Hepatocyte (in vitro differentiated cells): ENCODE data around the gene HOXA6. TPM values are rescaled to one million over a fixed set of nuclear protein-coding genes. Genes with fewer than 3 reads are reported as not detected.
A peak's percentile ranks its signal among the peaks of the same experiment; 100 is the strongest.

ENCODE experiments used
- DNase-seq: peaks from one replicate; pipeline ENCODE4 v3.0.0-alpha.2; 2016; ENCODE audit warnings: low spot score
- H2AFZ ChIP-seq: fragments of 200-600 bp; sonication (generic); 2 replicates; pipeline ENCODE4 v1.6.0; 2016; ENCODE audit warnings: antibody characterized with exemption, mild to moderate bottlenecking
- H3K27ac ChIP-seq: fragments of 200-600 bp; sonication (generic); 2 replicates; pipeline ENCODE4 v1.5.1; 2016; ENCODE audit warnings: mild to moderate bottlenecking
- H3K27me3 ChIP-seq: fragments of 200-600 bp; sonication (generic); 2 replicates; pipeline ENCODE4 v1.6.1; 2016
- H3K36me3 ChIP-seq: fragments of 200-600 bp; sonication (generic); replicated peaks from 2 replicates; pipeline ENCODE4 v1.5.1; 2016; ENCODE audit warnings: low read depth; ENCODE audit not compliant: insufficient read depth
- H3K4me1 ChIP-seq: fragments of 200-600 bp; sonication (generic); 2 replicates; pipeline ENCODE4 v1.5.1; 2016; ENCODE audit warnings: mild to moderate bottlenecking, moderate library complexity; ENCODE audit not compliant: insufficient read depth
- H3K4me2 ChIP-seq: fragments of 200-600 bp; sonication (generic); 2 replicates; pipeline ENCODE4 v1.6.0; 2016
- H3K4me3 ChIP-seq: fragments of 200-600 bp; sonication (generic); 2 replicates; pipeline ENCODE4 v1.5.1; 2016; ENCODE audit warnings: mild to moderate bottlenecking
- H3K79me2 ChIP-seq: fragments of 200-600 bp; sonication (generic); 2 replicates; pipeline ENCODE4 v1.6.0; 2017; ENCODE audit warnings: mild to moderate bottlenecking
- H3K9me2 ChIP-seq: fragments of 200-600 bp; sonication (generic); replicated peaks from 2 replicates; pipeline ENCODE4 v1.6.0; 2017; ENCODE audit warnings: mild to moderate bottlenecking; ENCODE audit not compliant: insufficient read depth
- H3K9me3 ChIP-seq: fragments of 200-600 bp; sonication (generic); 2 replicates; pipeline ENCODE4 v1.5.1; 2016; ENCODE audit warnings: low read depth, mild to moderate bottlenecking
- H4K20me1 ChIP-seq: fragments of 200-600 bp; sonication (generic); 2 replicates; pipeline ENCODE4 v1.6.0; 2016; ENCODE audit warnings: mild to moderate bottlenecking; ENCODE audit not compliant: insufficient read depth, poor library complexity, severe bottlenecking
- CTCF ChIP-seq: fragments of 200-600 bp; sonication (generic); IDR thresholded peaks from 2 replicates; pipeline ENCODE4 v1.5.1; 2016; ENCODE audit warnings: antibody characterized with exemption, mild to moderate bottlenecking; ENCODE audit not compliant: poor library complexity
- EZH2 ChIP-seq: fragments of 200-600 bp; sonication (generic); IDR thresholded peaks from 2 replicates; pipeline ENCODE4 v1.6.1; 2016; ENCODE audit warnings: antibody characterized with exemption, mild to moderate bottlenecking, borderline replicate concordance
- EZH2phosphoT487 ChIP-seq: fragments of 200-600 bp; sonication (generic); IDR thresholded peaks from one replicate; pipeline ENCODE4 v1.6.1; 2018; ENCODE audit warnings: antibody characterized with exemption, mild to moderate bottlenecking, low read depth, moderate library complexity; ENCODE audit not compliant: unreplicated experiment, severe bottlenecking
- WGBS: methylation state at CpG from one replicate; pipeline ENCODE4 v1.1.6; 2016; ENCODE audit warnings: low lambda C conversion rate; ENCODE audit errors: missing lambda C conversion rate; 5-methylcytosine and 5-hydroxymethylcytosine counted together
- polyA plus RNA-seq: library from polyadenylated mRNA; unstranded; fragments of >200 nt; fragmentation: Nextera tagmentation; extraction: Ambion mirVana; gene quantifications from 2 replicates; pipeline ENCODE4 v1.2.1, GENCODE V29; 2016
- total RNA-seq: library from RNA; depleted of rRNA; stranded (reverse); fragments of >200 nt; gene quantifications from 2 replicates; pipeline ENCODE4 v1.2.3, GENCODE V29; 2014

HOXA6 gene
- total and polyA plus RNA-seq, 2 experiments from 2014 or later: 0.23 TPM; not detected in 1

- no peaks in the 10 kb centered on the region for H3K9me3 ChIP-seq
- no peaks in the 10 kb centered on the region for H4K20me1 ChIP-seq
- H3K4me2 ChIP-seq: no peak overlapping the region
- H3K27me3 ChIP-seq: peaks cover 92% of the 10 kb centered on the region
- H2AFZ ChIP-seq: no peak overlapping the region
- H3K4me1 ChIP-seq: peaks cover 19% of the 10 kb centered on the region
- H3K27ac ChIP-seq: no peak overlapping the region
- H3K79me2 ChIP-seq: peaks cover 13% of the 10 kb centered on the region
- 48% methylated on average over 35 of the region's 35 CpGs for WGBS
- TF ChIP-seq CTCF: no peak
- TF ChIP-seq EZH2phosphoT487: peak; percentile 80
- peak; percentile 29 for TF ChIP-seq EZH2
- H3K36me3 ChIP-seq: no peaks in the 10 kb centered on the region
- H3K4me3 ChIP-seq: no peak overlapping the region
- no peak for DNase-seq
- H3K9me2 ChIP-seq: no peaks in the 10 kb centered on the region
These were observed 11.1 kb upstream of the HOXA6 start for GRCh38 chr7:27158436-27159265.

GRCh38 chr7:27157702-27158431 lies 10.3 kb upstream of the HOXA6 start:
- no peak for DNase-seq
- no peaks in the 10 kb centered on the region for H4K20me1 ChIP-seq
- 42% methylated on average over 24 of the region's 30 CpGs for WGBS
- H3K4me3 ChIP-seq: no peak overlapping the region
- no peak overlapping the region for H2AFZ ChIP-seq
- H3K27me3 ChIP-seq: peaks cover 92% of the 10 kb centered on the region
- no peaks in the 10 kb centered on the region for H3K36me3 ChIP-seq
- peaks cover 19% of the 10 kb centered on the region for H3K4me1 ChIP-seq
- peaks cover 6% of the 10 kb centered on the region for H3K79me2 ChIP-seq
- no peaks in the 10 kb centered on the region for H3K9me3 ChIP-seq
- TF ChIP-seq EZH2phosphoT487 (peak; percentile 40), EZH2 (peak; percentile 64), CTCF (no peak)
- no peaks in the 10 kb centered on the region for H3K9me2 ChIP-seq
- no peak overlapping the region for H3K4me2 ChIP-seq
- H3K27ac ChIP-seq: no peak overlapping the region

GRCh38 chr7:27156916-27157701 lies 9.5 kb upstream of the HOXA6 start:
- peak overlapping the region; percentile 79 for H3K4me2 ChIP-seq
- H4K20me1 ChIP-seq: no peaks in the 10 kb centered on the region
- TF ChIP-seq EZH2phosphoT487 (no peak), CTCF (no peak), EZH2 (no peak)
- H3K4me3 ChIP-seq: no peak overlapping the region
- H3K36me3 ChIP-seq: no peaks in the 10 kb centered on the region
- H3K4me1 ChIP-seq: peaks cover 19% of the 10 kb centered on the region
- 38% methylated on average over 26 of the region's 30 CpGs for WGBS
- no peaks in the 10 kb centered on the region for H3K9me3 ChIP-seq
- DNase-seq: no peak
- H3K27ac ChIP-seq: no peak overlapping the region
- H3K79me2 ChIP-seq: no peaks in the 10 kb centered on the region
- no peaks in the 10 kb centered on the region for H3K9me2 ChIP-seq
- H3K27me3 ChIP-seq: peaks cover 92% of the 10 kb centered on the region
- peak overlapping the region; percentile 76 for H2AFZ ChIP-seq
